Stimulated activated CD8-positive, alpha-beta memory T cell treated with anti-CD3 and anti-CD28 coated beads, Interleukin-7, amount 100 ng/mL, for 4 hours (primary cell): ENCODE measurements around the gene HSPD1.
A peak's percentile ranks its signal among the peaks of the same experiment; 100 is the strongest.

Experiments used
- DNase-seq, 2 donors: peaks; one replicate each; pipeline ENCODE4 v3.0.0-alpha.2; 2020; ENCODE audit warnings: low read depth in 2 of 2

HSPD1 gene

DNA sequence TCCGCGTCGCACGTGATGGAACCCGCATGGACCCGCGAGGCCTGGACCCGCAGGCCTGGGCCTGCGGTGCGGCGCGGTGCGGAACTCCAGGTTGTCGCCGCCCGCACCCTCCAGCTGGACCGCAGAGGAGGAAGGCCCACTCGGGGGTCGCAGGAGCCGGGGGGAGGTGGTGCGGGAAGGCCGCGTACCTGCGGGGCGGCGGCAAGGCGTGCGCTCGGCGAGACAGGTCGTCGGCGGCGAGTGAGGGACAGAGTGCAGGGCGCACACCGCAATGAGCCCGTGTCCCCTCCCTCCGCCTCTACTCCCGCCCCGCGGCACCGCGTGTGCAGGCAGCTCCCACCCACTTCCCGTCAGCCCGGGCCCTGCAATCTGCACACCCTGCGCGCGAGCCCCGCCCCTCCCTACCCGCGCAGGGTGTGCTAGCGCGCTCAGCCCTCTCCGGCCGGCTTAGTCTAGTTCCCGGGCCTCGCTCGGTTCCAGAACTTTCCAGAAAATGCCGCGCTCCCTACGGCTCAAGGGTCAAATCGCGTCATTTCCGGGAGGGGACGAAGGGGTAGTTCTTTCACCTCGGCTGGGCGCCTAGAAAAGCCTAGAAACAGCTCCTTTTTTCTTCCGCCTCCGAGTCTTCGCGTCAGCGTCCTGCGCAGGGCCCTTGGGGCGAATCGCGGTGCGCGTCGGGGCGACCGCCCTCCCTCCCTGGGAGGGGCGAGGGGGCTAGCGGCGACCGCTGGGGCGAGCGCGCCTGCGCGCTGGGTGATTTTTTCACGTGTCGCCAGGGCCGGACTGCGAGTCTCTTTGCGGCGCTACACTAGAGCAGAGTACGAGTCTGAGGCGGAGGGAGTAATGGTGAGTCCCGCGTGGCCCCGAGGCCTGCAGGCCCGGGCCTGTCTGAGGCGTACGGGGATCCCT lies at the start of gene HSPD1, which contains the start of gene HSPE1:
Gene HSPD1 (minus strand): TSS at position 247 of the 909 bp plus-strand sequence. CDS start 992 bp downstream, outside the sequence.
Gene HSPE1 (plus strand): TSS at position 786 of the 909 bp plus-strand sequence. CDS start 58 bp downstream, at position 844.
- DNase-seq: peak; percentile 98 to 99

DNA sequence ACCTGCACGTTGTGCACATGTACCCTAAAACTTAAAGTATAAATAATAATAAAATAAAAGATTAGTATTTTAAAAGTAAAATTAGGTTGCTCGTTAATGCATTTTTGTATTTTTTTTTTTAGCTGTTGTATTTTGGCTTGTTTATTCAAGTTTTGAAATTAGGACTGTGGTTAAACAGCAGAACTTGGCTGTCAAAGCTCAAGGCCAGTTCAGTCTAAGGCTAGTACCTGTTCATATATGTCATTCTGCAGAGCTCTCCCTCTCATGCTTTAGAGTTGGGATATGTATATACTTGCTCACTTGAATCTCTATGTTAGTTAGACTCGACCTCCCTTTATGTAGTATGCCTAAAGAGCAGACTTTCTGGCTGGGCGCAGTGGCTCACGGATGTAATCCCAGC lies 48.9 kb upstream of the HSPD1 start:
- DNase-seq: no peak

DNA sequence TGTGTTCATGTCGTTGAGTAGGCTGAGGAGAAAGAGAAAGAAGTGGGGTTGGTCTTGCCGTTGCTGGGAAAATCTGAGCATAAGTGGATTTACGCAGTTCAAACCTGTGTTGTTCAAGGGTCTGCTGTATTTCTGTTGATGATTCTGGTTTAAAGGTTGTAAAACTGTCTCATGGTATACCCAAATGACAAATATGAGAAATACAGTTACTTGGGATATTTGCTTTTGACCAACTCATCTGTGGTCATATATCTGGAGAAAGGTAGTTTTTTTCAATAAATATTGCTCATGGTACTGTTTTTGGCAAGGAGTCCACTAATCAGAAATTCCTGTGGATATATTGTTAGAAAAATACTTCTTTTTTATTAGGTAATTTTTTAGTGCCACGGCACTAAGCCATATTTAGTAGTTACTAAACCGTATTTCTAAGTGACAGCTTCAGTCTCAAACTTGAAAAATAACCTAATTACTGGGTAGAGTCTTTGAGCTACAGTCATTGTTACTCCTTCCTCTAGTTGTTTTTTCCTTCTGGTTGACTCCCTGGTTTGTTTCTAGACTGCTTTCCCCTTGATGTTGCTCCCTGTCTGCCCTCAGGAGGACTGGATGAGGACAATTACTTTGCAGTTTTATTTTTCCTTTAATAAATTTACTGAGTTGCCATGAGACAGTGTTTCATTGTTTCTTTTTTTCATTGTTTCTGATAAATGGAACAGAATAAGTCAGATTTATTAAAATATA lies 47.7 kb upstream of the HSPD1 start:
- no peak for DNase-seq

GRCh38 chr2:197543206-197543605 lies 43.6 kb upstream of the HSPD1 start:
- no peak for DNase-seq

DNA sequence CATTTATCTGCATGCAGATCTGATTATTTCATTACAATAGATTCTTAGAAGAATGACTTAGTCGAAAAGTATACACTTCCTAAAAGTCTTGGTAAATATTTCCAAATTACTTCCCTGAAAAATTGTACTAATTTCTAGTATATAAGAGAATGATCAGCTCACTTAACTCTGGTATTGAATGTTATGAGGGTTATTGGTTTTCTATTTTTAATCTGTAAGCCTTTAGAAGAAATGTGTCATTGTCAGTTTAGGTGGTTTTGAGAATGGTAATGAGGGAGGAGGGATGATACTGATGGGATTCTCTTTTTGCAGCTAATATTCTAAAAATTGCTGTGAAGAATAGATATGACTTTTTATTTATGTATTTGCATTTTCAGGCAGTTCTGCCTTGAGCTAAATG lies 40.1 kb upstream of the HSPD1 start:
- no peak for DNase-seq

DNA sequence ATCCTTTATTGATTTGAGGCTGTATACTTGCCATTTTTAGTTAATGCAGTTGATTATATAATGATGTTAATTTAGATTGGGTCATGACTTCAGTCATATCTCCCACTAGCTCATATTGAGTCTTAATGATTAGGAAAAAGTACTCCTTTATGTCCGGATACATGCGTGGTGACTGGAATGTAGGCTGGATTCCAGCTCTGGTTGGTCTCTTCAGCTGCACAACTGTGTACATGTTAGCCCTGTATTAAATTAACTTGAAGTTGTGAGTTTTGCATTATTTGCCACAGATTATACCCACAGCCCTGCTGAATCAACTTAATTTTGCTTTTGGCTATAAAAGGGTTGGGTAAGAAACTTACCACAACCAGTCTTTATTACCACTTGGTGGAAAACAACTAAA lies 38.8 kb upstream of the HSPD1 start:
- no peak for DNase-seq

- DNase-seq: no peak
Measured at GRCh38 chr2:197517150-197517549, 17.5 kb upstream of the HSPD1 start.

GRCh38 chr2:197516393-197516761 lies 16.7 kb upstream of the HSPD1 start:
- DNase-seq: no peak

DNA sequence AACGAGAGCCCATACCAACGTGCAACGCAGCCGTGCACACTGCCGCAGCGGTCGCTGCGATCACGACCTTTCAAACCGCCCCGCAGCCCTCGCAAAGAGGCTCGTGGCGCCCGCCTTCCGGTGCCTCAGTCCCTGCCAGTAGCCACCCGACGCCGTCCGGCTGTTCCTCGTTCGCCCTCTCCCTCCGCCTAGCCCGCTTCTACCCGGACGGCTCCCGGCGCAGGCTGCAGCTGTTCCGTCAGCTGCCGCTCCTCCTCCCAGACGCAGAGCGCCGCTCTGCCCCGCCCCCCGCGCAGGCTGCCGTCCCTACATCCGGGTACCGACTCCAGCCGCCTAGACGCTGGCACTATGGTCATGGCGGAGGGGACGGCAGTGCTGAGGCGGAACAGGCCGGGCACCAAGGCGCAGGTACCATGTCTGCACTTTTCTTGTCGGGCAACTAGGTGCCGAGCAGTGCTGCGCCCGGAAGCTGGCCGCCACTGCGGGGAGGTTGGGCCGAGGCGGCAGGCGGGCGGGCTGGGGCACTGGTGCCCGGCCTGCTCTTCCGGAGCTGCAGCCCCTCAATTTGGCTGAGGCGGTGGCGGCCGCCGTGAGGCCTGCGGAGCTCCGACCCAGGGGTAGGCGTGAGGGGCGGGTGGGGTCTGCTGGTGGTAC lies 16.2 kb upstream of the HSPD1 start, which contains the start of gene MOB4:
Gene MOB4 (plus strand): TSS at position 328 of the 654 bp plus-strand sequence. CDS start 21 bp downstream, at position 349.
- DNase-seq: peak; percentile 77 to 90

DNA sequence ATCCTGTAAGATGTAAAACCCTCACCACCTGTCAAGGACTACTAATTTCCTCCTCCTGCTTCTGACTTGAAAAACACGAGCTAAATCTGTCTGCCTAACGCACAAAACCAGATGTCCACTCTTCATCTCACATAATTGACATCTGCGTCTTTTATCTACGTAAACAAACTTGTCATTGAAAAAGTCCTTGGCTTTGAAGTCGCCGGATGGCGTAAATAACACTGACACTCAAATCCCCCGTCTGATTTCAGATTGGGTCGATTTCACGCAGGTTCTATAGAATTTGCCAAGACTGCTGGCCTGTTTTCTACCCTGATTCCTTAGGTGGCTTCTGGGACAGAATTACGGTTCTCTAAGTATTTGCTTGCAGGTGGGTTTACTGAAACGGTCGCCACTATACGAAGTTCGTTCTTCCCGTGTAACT lies 15.7 kb upstream of the HSPD1 start:
- no peak for DNase-seq

- no peak for DNase-seq
Measured at GRCh38 chr2:197514754-197515153, 15.1 kb upstream of the HSPD1 start.

GRCh38 chr2:197513915-197514314 lies 14.3 kb upstream of the HSPD1 start:
- no peak for DNase-seq

- DNase-seq: no peak
Measured at GRCh38 chr2:197506658-197507057, 7.0 kb upstream of the HSPD1 start.

DNA sequence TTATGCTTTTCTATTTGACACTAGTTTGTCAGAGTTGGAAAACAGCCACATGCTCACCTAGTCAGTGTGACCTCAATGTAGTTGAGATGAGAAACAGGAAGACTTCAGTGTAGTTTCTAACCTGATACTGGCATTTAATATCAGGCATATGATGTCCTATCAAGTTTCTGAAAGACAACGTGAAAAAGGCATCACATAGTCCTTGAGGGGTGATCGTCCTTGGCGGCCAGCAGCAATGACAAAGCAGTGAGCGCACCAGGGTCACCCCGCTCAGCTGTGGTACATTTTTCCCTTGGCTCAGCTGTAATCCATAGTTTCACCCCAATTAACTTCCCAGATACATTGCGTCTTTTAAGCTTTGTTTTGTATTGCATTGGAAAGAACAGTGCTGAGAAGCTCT lies 4.9 kb upstream of the HSPD1 start:
- DNase-seq: no peak

GRCh38 chr2:197504000-197504399 lies 4.4 kb upstream of the HSPD1 start:
- no peak for DNase-seq

DNA sequence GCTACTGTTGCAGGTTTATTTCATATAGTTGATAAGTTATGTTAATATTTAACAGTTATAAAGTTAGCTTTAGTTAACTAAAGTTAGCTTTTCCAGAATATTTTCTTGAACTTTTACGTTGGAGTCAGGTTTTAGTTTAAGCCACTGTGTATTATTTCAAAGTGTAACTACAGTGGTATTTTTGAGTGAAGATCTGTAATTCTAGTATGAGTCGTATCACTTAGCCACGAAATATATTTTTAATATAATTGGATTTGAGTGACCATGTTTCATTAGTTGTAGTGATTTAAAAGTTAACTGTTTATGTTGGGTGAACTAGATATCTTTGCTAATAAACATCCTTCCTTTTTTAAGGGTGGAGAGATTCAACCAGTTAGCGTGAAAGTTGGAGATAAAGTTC lies 3.0 kb upstream of the HSPD1 start:
- no peak for DNase-seq

DNA sequence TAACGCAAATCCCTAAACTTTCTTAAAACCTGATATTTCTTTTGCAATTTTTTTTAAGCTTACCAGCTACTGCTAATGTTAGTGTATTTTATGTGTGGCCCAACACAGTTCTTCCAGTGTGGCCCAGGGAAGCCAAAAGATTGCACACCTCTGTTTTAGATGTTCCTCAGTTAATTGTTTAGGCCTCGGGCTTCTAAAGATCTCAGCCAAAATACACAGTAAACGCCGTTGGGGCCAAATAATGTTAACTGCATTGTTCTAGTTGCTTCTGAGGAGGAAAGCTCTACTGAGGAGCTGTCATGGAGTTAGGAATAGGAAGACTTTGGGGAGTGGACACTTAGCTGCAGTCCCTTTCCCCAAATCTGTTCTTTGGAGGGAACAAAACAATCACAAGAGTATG lies 2.6 kb upstream of the HSPD1 start:
- no peak for DNase-seq

DNA sequence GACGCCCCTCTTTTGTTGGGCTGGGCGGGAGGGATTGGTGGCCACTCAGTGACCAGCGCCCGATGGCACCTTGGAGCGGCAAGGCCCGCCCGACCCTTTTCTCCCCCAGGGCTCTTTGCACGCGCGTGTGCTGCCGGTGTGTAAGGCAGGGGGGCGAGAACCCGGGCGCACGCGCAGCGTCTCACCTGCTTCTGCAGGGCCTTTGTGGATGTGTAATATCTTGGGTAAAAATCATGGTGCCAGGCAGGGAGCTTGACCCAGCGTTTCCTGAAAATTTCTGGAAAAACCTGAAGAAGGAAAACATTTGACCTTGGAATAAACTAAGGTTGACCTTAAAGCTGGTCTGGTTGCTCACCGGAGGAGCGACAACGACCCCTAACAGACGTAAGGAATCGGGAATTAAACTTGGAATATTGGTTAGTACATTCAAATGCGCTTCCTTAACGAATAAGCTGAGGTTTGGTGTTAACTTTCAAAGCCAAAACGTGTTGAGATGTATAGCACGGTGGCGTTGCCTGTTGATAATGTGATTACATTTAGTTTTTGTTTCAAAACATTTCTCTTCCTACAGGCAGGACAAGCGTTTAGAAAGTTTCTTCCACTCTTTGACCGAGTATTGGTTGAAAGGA lies 977 bp upstream of the HSPD1 start:
- no peak for DNase-seq

DNA sequence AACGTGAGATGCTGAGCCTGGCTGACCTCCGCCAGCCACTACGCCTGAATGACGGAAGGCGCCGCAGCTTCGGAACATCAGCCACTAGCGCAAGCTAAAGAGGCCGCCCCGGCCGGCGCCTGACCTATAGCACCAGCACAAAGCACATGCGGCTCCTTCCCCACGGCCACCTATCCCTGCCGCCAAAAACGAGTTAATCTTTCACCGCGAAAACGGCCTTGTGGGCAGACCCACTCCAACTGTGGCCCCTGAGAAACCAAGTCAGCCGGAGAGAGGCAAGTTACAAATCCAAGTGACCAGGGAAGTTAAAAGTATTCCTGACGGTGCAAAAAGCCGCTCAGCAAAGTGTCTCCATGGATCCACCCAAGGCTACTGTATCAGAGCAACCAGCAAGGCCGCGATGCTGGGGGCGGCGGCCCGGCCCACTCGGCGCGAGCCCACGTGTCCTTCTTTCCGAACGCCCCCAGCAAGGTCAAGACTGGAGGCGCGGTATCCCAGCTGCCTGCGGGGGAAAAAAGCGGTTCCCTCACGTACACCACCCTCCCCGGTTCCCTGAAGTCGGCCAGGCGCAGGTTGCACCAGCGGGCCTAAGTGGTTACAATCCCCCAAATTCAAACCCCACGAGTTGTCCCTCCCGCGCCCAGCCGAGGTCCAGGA lies 575 bp downstream of the HSPD1 start:
- DNase-seq: peak; percentile 34 to 54

GRCh38 chr2:197498235-197498936 lies 1.3 kb downstream of the HSPD1 start:
- no peak for DNase-seq

DNA sequence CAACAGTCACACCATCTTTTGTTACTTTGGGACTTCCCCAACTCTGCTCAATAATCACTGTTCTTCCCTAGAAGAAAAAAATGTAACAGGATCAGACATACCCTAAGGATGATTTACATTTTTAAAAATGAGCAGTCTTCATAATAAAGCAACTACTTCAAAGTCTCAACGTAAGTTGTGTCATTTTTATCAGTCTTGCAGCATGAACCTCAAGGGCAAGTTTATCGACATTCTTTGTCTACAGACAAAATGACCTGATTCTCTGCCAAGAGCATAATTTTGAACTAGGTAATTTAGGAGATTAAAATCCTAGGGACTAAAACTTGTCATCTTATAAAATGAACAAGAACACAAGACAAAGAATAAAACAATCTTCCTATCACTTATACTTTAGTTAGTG lies 2.3 kb downstream of the HSPD1 start:
- no peak for DNase-seq
